ENCODE measurements around the gene KCNK16.

GRCh38 chr6:39347206-39347605 is 24.7 kb upstream of the KCNK16 start:
- no peak for TF ChIP-seq ZBTB11 (tag by site-specific recombination; conservative IDR thresholded peaks at IDR 0.05; ENCODE audit: low read depth)
- TF ChIP-seq ZNF830 (tag by site-specific recombination; IDR thresholded peaks at IDR 0.05; ENCODE audit: low read depth): no peak
- TF ChIP-seq KLF8 (tag by site-specific recombination; IDR thresholded peaks at IDR 0.05): no peak
- no peak for TF ChIP-seq CTCF (tag by site-specific recombination; IDR thresholded peaks at IDR 0.05)

All from HEK293 (cell line).